K562 (cell line): ENCODE measurements around the gene DHPS. TPM values are rescaled to one million over a fixed set of nuclear protein-coding genes. Genes with fewer than 3 reads are reported as not detected.

ENCODE experiments used
- ARID1B ChIP-seq: fragments of 450-650 bp; IDR thresholded peaks from 2 replicates; pipeline ENCODE4 v1.6.1; 2016; ENCODE audit warnings: antibody characterized with exemption, mild to moderate bottlenecking, inconsistent platforms
- BHLHE40 ChIP-seq: IDR thresholded peaks from 2 replicates; pipeline ENCODE4 v1.6.1; 2011; ENCODE audit warnings: low read length, improper control_type of control experiment
- CREB1 ChIP-seq, 2 experiments: sonication (generic) in 1 of 2; formaldehyde crosslinking in 1 of 2; IDR thresholded peaks; 2 replicates each; pipeline versions ENCODE4 v1.6.1 to v1.8.0; 2012 to 2022; ENCODE audit warnings: inconsistent platforms in 1 of 2, mild to moderate bottlenecking in 1 of 2, missing genetic modification reagents in 1 of 2, moderate library complexity in 1 of 2
- ELK1 ChIP-seq: sonication (generic); formaldehyde crosslinking; IDR thresholded peaks from 2 replicates; pipeline ENCODE4 v1.8.1; 2022; ENCODE audit warnings: missing genetic modification reagents
- HDAC8 ChIP-seq: fragments of 450-650 bp; IDR thresholded peaks from 2 replicates; pipeline ENCODE4 v1.6.1; 2016; ENCODE audit warnings: mild to moderate bottlenecking, missing genetic modification characterization, moderate library complexity, missing compliant biosample characterization
- LEF1 ChIP-seq: fragments of 450-650 bp; IDR thresholded peaks from 2 replicates; pipeline ENCODE4 v1.6.1; 2016; ENCODE audit warnings: mild to moderate bottlenecking
- NEUROD1 ChIP-seq: fragments of 150-350 bp; IDR thresholded peaks from 2 replicates; pipeline ENCODE4 v1.6.1; 2014; ENCODE audit warnings: borderline replicate concordance, low read length, low read depth; ENCODE audit not compliant: partially characterized antibody
- POU5F1 ChIP-seq: fragments of 150-350 bp; IDR thresholded peaks from 2 replicates; pipeline ENCODE4 v1.6.1; 2014; ENCODE audit warnings: borderline replicate concordance, low read length, low read depth, mild to moderate bottlenecking; ENCODE audit not compliant: partially characterized antibody
- STAG1 ChIP-seq: sonication (generic); formaldehyde crosslinking; IDR thresholded peaks from 2 replicates; pipeline ENCODE4 v1.5.0; 2020; ENCODE audit warnings: missing genetic modification reagents, borderline replicate concordance
- XRCC3 ChIP-seq: fragments of 450-650 bp; IDR thresholded peaks from 2 replicates; pipeline ENCODE4 v1.6.1; 2017; ENCODE audit warnings: mild to moderate bottlenecking, moderate library complexity
- ZNF23 ChIP-seq: fragments of 250-450 bp; sonication (Bioruptor Pico); IDR thresholded peaks from 2 replicates; pipeline ENCODE4 v1.4.0; 2020; ENCODE audit warnings: mild to moderate bottlenecking
- ZNF511 ChIP-seq: sonication (generic); formaldehyde crosslinking; IDR thresholded peaks from 2 replicates; pipeline ENCODE4 v1.8.0; 2022; ENCODE audit warnings: mild to moderate bottlenecking, missing genetic modification reagents
- ZNF76 ChIP-seq: fragments of 250-450 bp; sonication (Bioruptor Pico); IDR thresholded peaks from 2 replicates; pipeline ENCODE4 v1.4.0; 2020; ENCODE audit warnings: mild to moderate bottlenecking, moderate library complexity, borderline replicate concordance
- ZSCAN29 ChIP-seq: fragments of 450-650 bp; IDR thresholded peaks from 2 replicates; pipeline ENCODE4 v1.6.1; 2017
- polyA plus RNA-seq, 8 experiments: library from polyadenylated mRNA; depleted of rRNA in 4 of 8; stranded (reverse) in 5 of 8; unstranded in 3 of 8; fragments of >200 nt; fragmentation: Nextera tagmentation in 2 of 8; fragmentation: Illumina TruSeq in 1 of 8; extraction: Ambion mirVana in 2 of 8; extraction: Trizol in 1 of 8; gene quantifications; 2 replicates each; pipeline versions ENCODE4 v1.2.1 to v1.2.3, GENCODE V29; 2011 to 2014; ENCODE audit warnings: inconsistent platforms in 1 of 8, missing spikeins in 1 of 8
- total RNA-seq, 7 experiments: library from RNA; depleted of rRNA in 6 of 7; stranded (reverse); fragments of >200 nt in 6 of 7; fragmentation: Illumina TruSeq in 2 of 7; extraction: Trizol in 2 of 7; gene quantifications; 2 replicates each; pipeline versions ENCODE4 v1.2.1 to v1.2.3, GENCODE V29; 2011 to 2021; ENCODE audit warnings: low replicate concordance in 1 of 7
- TF ChIP-seq, protein P1 (sequence below): sonication (generic); formaldehyde crosslinking; IDR thresholded peaks from 2 replicates; pipeline ENCODE4 v1.8.0; 2022; ENCODE audit warnings: mild to moderate bottlenecking, missing genetic modification reagents
- TF ChIP-seq, protein P2 (sequence below): sonication (generic); formaldehyde crosslinking; IDR thresholded peaks from 2 replicates; pipeline ENCODE4 v1.8.0; 2022; ENCODE audit warnings: mild to moderate bottlenecking, low read depth, missing genetic modification reagents
- TF ChIP-seq, protein P3 (sequence below): fragments of 250-450 bp; sonication (Bioruptor Pico); IDR thresholded peaks from 2 replicates; pipeline ENCODE4 v1.9.0; 2021; ENCODE audit warnings: mild to moderate bottlenecking

DHPS gene
- total and polyA plus RNA-seq, 9 of the 15 experiments (the other 6 are each of a cell fraction or from before 2014, with no cell fraction given): 47.1 to 110 (median 79.9) TPM

DNA sequence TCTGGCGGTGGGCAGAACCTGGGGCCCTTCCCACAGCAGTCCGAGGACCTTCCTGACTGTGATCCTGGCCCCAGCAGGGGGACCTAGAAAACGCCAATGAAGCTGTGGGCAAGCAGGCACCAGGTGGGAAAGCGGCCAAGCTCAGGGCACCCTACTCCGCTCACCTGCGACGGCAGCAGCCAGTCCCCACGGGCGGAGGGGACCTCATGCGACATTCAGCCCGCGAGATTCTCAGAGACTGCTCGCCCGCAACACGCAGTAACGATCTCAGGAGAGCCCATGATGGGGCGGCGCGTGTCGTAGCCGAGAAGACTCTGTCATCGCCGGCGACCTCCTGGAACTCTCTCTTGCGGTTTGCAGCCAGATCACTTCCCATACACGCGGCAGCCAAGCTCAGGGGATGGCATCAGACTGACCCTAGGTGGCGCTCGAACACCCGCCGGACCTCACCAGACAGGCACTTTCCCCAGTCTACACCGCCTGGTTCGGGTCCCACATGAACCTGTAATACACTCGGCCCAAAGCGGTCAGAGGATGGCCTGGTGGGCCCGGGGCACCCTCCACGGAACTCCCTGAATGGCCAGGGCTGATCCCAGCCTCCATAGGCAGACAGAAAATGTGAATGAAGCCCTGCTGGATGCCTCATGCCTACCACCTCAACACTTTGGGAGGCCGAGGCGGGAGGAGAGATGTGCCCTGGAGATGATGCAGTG is 41.6 kb downstream of the DHPS start (continued):
- TF ChIP-seq ZNF76 (CRISPR knock-in tag) (no peak), ZSCAN29 (peak; percentile 84), ELK1 (no peak), STAG1 (no peak), HDAC8 (tag) (no peak), ARID1B (peak; percentile 26; the same call in 1 of the 2 replicates), LEF1 (no peak), ZNF23 (CRISPR knock-in tag) (no peak), BHLHE40 (no peak), ZNF511 (CRISPR knock-in tag) (no peak), POU5F1 (no peak), CREB1 (IDR thresholded peaks at IDR 0.05) (peak; percentile 19; the same call in 1 of the 2 replicates), CREB1 (CRISPR knock-in tag; IDR thresholded peaks at IDR 0.05) (peak; percentile 57; the same call in 1 of the 2 replicates), XRCC3 (no peak), NEUROD1 (peak; percentile 22)
- TF ChIP-seq, protein P1, sequence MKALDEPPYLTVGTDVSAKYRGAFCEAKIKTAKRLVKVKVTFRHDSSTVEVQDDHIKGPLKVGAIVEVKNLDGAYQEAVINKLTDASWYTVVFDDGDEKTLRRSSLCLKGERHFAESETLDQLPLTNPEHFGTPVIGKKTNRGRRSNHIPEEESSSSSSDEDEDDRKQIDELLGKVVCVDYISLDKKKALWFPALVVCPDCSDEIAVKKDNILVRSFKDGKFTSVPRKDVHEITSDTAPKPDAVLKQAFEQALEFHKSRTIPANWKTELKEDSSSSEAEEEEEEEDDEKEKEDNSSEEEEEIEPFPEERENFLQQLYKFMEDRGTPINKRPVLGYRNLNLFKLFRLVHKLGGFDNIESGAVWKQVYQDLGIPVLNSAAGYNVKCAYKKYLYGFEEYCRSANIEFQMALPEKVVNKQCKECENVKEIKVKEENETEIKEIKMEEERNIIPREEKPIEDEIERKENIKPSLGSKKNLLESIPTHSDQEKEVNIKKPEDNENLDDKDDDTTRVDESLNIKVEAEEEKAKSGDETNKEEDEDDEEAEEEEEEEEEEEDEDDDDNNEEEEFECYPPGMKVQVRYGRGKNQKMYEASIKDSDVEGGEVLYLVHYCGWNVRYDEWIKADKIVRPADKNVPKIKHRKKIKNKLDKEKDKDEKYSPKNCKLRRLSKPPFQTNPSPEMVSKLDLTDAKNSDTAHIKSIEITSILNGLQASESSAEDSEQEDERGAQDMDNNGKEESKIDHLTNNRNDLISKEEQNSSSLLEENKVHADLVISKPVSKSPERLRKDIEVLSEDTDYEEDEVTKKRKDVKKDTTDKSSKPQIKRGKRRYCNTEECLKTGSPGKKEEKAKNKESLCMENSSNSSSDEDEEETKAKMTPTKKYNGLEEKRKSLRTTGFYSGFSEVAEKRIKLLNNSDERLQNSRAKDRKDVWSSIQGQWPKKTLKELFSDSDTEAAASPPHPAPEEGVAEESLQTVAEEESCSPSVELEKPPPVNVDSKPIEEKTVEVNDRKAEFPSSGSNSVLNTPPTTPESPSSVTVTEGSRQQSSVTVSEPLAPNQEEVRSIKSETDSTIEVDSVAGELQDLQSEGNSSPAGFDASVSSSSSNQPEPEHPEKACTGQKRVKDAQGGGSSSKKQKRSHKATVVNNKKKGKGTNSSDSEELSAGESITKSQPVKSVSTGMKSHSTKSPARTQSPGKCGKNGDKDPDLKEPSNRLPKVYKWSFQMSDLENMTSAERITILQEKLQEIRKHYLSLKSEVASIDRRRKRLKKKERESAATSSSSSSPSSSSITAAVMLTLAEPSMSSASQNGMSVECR (CRISPR knock-in tag): peak; percentile 59; the same call in 1 of the 2 replicates
- TF ChIP-seq, protein P2, sequence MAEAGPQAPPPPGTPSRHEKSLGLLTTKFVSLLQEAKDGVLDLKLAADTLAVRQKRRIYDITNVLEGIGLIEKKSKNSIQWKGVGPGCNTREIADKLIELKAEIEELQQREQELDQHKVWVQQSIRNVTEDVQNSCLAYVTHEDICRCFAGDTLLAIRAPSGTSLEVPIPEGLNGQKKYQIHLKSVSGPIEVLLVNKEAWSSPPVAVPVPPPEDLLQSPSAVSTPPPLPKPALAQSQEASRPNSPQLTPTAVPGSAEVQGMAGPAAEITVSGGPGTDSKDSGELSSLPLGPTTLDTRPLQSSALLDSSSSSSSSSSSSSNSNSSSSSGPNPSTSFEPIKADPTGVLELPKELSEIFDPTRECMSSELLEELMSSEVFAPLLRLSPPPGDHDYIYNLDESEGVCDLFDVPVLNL (CRISPR knock-in tag): 0 out of 2 replicates have a peak, but pooled peaks have one; percentile 51
- TF ChIP-seq, protein P3, sequence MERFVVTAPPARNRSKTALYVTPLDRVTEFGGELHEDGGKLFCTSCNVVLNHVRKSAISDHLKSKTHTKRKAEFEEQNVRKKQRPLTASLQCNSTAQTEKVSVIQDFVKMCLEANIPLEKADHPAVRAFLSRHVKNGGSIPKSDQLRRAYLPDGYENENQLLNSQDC (CRISPR knock-in tag): no peak
